ENCODE measurements around the gene SLC35E3. TPM values are rescaled to one million over a fixed set of nuclear protein-coding genes. Genes with fewer than 3 reads are reported as not detected.

The SLC35E3 gene
- total and polyA plus RNA-seq, 2 of the 13 experiments (the other 11 are each of a cell fraction or from before 2014, with no cell fraction given): 13.0 to 22.1 TPM

GRCh38 chr12:68789144-68789878, 43.3 kb downstream of the SLC35E3 start (continued):
- TF ChIP-seq TFDP1 (CRISPR knock-in tag; IDR thresholded peaks at IDR 0.05; ENCODE audit: borderline replicate concordance): peak; percentile 72; the same call in 1 of the 2 replicates
- peak; percentile 25; the same call in 1 of the 3 replicates for TF ChIP-seq MXI1 (IDR thresholded peaks at IDR 0.05; ENCODE audit: borderline replicate concordance, low read depth, low read length)
- no peak for TF ChIP-seq ZNF143 (CRISPR knock-in tag; IDR thresholded peaks at IDR 0.05)
- TF ChIP-seq SP5 (CRISPR knock-in tag; IDR thresholded peaks at IDR 0.05; ENCODE audit: borderline replicate concordance, low read depth): peak; percentile 47; the same call in 1 of the 2 replicates

GRCh38 chr12:68790081-68790951, 44.3 kb downstream of the SLC35E3 start:
- ATAC-seq (no peak), DNase-seq (ENCODE audit: low spot score) (no peak), FAIRE-seq (no peak)
- H3K4me1 ChIP-seq (ENCODE audit: insufficient read depth, low read length): peaks cover 74% of the 10 kb centered on the region
- H3K4me3 ChIP-seq (replicated peaks in 1 of 3; ENCODE audit: insufficient read depth in 1 of 3, low read depth in 2 of 3, low read length in 3 of 3): no peak overlapping the region
- intact Hi-C loops (cut with micrococcal nuclease; ENCODE audit: unreplicated experiment): no loop called here
- H3K9ac ChIP-seq (ENCODE audit: insufficient read depth, low read depth, low read length): no peak overlapping the region
- H3K9me3 ChIP-seq (ENCODE audit: low read length): no peaks in the 10 kb centered on the region
- ChIA-PET CTCF (ENCODE audit: low intra/inter-chr PET ratio, low total read pairs) (no interaction called here), POLR2A (interaction anchor here (2.2 to 9.2 kb wide), 4 partner anchors 10 to 24 kb away, joined by 7 to 184 read pairs (median 52); partner anchors contain the start of gene MDM2)
- H4K20me1 ChIP-seq (ENCODE audit: insufficient read depth, low read length): no peaks in the 10 kb centered on the region
- TF ChIP-seq ZSCAN25 (CRISPR knock-in tag; IDR thresholded peaks at IDR 0.05): no peak
- TF ChIP-seq ARID4A (CRISPR knock-in tag; IDR thresholded peaks at IDR 0.05; ENCODE audit: borderline replicate concordance): no peak
- TF ChIP-seq HMGXB3 (CRISPR knock-in tag; IDR thresholded peaks at IDR 0.05; ENCODE audit: borderline replicate concordance): no peak
- peaks cover 7% of the 10 kb centered on the region for H3K79me2 ChIP-seq (ENCODE audit: insufficient read depth, low read length)
- BruUV-seq (replicated peaks): no TSS peak
- H2AFZ ChIP-seq (ENCODE audit: low read length): no peak overlapping the region
- in situ Hi-C loops (cut with HindIII; ENCODE audit: extremely low pct_ligation_motif_present, low pct_unique_long_range_greater_than_20kb): no loop called here
- H3K27me3 ChIP-seq (ENCODE audit: control insufficient read depth in 1 of 2, insufficient read depth in 2 of 2, low read length in 2 of 2): no peaks in the 10 kb centered on the region
- H3K36me3 ChIP-seq (replicated peaks in 1 of 2; ENCODE audit: control insufficient read depth in 1 of 2, insufficient read depth in 2 of 2, low read length in 2 of 2): no peaks in the 10 kb centered on the region
- H3K27ac ChIP-seq (ENCODE audit: extremely low read length, insufficient read depth, low read length): no peak overlapping the region
- WGBS (ENCODE audit: low lambda C conversion rate): 96% methylated on average over 13 of the region's 13 CpGs
- no peak overlapping the region for H3K4me2 ChIP-seq (ENCODE audit: low read depth, low read length)

Data from HepG2 (cell line).